Neuronal stem cell (in vitro differentiated cells): Measurements from ENCODE around the gene NRG2.

Experiments
- DNase-seq: peaks from one replicate; pipeline ENCODE4 v3.0.0-alpha.2; 2013; ENCODE audit warnings: low spot score
- H2AFZ ChIP-seq: one replicate; pipeline ENCODE4 v1.6.1; 2013; ENCODE audit warnings: mild to moderate bottlenecking, low read length, inconsistent platforms
- H2AK5ac ChIP-seq: 2 replicates; pipeline ENCODE4 v1.6.1; 2013; ENCODE audit warnings: low read depth, mild to moderate bottlenecking, inconsistent platforms, low read length, moderate library complexity, mixed read lengths
- H2BK120ac ChIP-seq: 2 replicates; pipeline ENCODE4 v1.6.1; 2013; ENCODE audit warnings: low read depth, mild to moderate bottlenecking, inconsistent platforms, low read length, moderate library complexity, mixed read lengths
- H2BK12ac ChIP-seq: one replicate; pipeline ENCODE4 v1.6.1; 2013; ENCODE audit warnings: low read length, inconsistent platforms
- H2BK15ac ChIP-seq: 2 replicates; pipeline ENCODE4 v1.6.1; 2013; ENCODE audit warnings: mild to moderate bottlenecking, low read length, inconsistent platforms, mixed read lengths
- H2BK5ac ChIP-seq: one replicate; pipeline ENCODE4 v1.6.1; 2013; ENCODE audit warnings: inconsistent platforms, mild to moderate bottlenecking, low read length, moderate library complexity
- H3K14ac ChIP-seq: one replicate; pipeline ENCODE4 v1.6.1; 2013; ENCODE audit warnings: low read length, inconsistent platforms
- H3K18ac ChIP-seq: 2 replicates; pipeline ENCODE4 v1.6.1; 2013; ENCODE audit warnings: low read length, inconsistent platforms
- H3K23ac ChIP-seq: 2 replicates; pipeline ENCODE4 v1.6.1; 2013; ENCODE audit warnings: low read depth, mild to moderate bottlenecking, mixed read lengths, low read length, inconsistent platforms; ENCODE audit not compliant: poor library complexity
- H3K27ac ChIP-seq: replicated peaks from 3 replicates; pipeline ENCODE4 v1.5.1; 2013; ENCODE audit warnings: low read length, inconsistent platforms
- H3K27me3 ChIP-seq, 3 experiments: 2 replicates each; pipeline ENCODE4 v1.6.1; 2013; ENCODE audit warnings: low read length in 3 of 3, mild to moderate bottlenecking in 2 of 3, inconsistent platforms in 1 of 3, low read depth in 1 of 3, mixed read lengths in 1 of 3, moderate library complexity in 1 of 3; ENCODE audit not compliant: control insufficient read depth in 3 of 3, insufficient read depth in 3 of 3
- H3K36me3 ChIP-seq, 2 donors: replicated peaks in 1 of 2; 2 replicates each; pipeline ENCODE4 v1.6.1; 2013; ENCODE audit warnings: low read length in 2 of 2; ENCODE audit not compliant: control insufficient read depth in 2 of 2, insufficient read depth in 2 of 2
- H3K4ac ChIP-seq: 2 replicates; pipeline ENCODE4 v1.6.1; 2013; ENCODE audit warnings: inconsistent platforms, mild to moderate bottlenecking, low read length, moderate library complexity
- H3K4me1 ChIP-seq, 2 donors: 1 replicate in 1 of 2; 2 replicates in 1 of 2; pipeline ENCODE4 v1.6.1; 2013; ENCODE audit warnings: low read length in 2 of 2, low read depth in 1 of 2; ENCODE audit not compliant: control insufficient read depth in 2 of 2, insufficient read depth in 1 of 2
- H3K4me2 ChIP-seq: one replicate; pipeline ENCODE4 v1.6.1; 2013; ENCODE audit warnings: mild to moderate bottlenecking, low read length, inconsistent platforms; ENCODE audit not compliant: insufficient read depth, poor library complexity, severe bottlenecking
- H3K4me3 ChIP-seq, 2 donors: 2 replicates each; pipeline ENCODE4 v1.5.1; 2013; ENCODE audit warnings: low read length in 2 of 2, mild to moderate bottlenecking in 2 of 2, inconsistent platforms in 1 of 2, moderate library complexity in 1 of 2
- H3K79me1 ChIP-seq: one replicate; pipeline ENCODE4 v1.6.1; 2013; ENCODE audit warnings: low read depth, mild to moderate bottlenecking, inconsistent platforms, low read length, moderate library complexity
- H3K9ac ChIP-seq: one replicate; pipeline ENCODE4 v1.6.1; 2013; ENCODE audit warnings: mild to moderate bottlenecking, low read depth, low read length, inconsistent platforms; ENCODE audit not compliant: poor library complexity
- H3K9me3 ChIP-seq, 2 donors: replicated peaks in 1 of 2; 2 replicates each; pipeline versions ENCODE3 to v1.6.1; 2013; ENCODE audit warnings: low read length in 2 of 2, mild to moderate bottlenecking in 2 of 2, inconsistent platforms in 1 of 2, low read depth in 1 of 2, mixed read lengths in 1 of 2, moderate library complexity in 1 of 2; ENCODE audit not compliant: control insufficient read depth in 2 of 2, insufficient read depth in 1 of 2
- H4K8ac ChIP-seq: one replicate; pipeline ENCODE4 v1.6.1; 2013; ENCODE audit warnings: low read depth, mild to moderate bottlenecking, inconsistent platforms, low read length, moderate library complexity
- H4K91ac ChIP-seq: one replicate; pipeline ENCODE4 v1.6.1; 2013; ENCODE audit warnings: low read length, low read depth, mild to moderate bottlenecking, inconsistent platforms; ENCODE audit not compliant: poor library complexity
- WGBS, 2 donors: extraction: QIAGEN DNeasy Blood & Tissue Kit; methylation state at CpG; one replicate each; pipeline ENCODE4 v1.1.7; 2013; ENCODE audit warnings: missing lambda C conversion rate in 2 of 2, mixed read lengths in 1 of 2; ENCODE audit not compliant: insufficient read length in 2 of 2, insufficient replicate concordance in 1 of 2; ENCODE audit errors: extremely low coverage in 2 of 2; 5-methylcytosine and 5-hydroxymethylcytosine counted together

NRG2 gene

DNA sequence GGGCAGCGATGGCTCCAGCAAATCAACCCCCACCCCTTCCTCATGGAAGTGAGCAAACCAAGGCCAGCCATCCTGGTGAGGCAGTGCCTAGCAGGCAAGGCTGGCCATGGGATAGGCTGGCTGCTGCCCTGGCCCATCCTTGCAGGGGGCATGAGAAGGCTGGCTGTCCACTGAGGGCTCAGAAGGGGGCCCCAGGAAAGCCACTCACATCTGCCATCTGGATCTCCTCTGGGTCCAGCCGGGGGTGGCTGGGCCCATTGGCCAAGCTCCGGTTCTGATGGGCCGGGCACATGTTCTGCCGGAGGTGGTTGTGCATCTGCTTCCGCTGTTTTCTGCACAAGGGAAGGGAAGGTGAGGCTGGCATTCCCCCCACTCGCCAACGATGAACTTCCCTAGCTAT, 190.4 kb downstream of the NRG2 start:
- no peak overlapping the region for H3K4me3 ChIP-seq
- no peak overlapping the region for H2BK15ac ChIP-seq
- no peak overlapping the region for H2BK120ac ChIP-seq
- no peak overlapping the region for H3K27ac ChIP-seq
- H4K8ac ChIP-seq: no peak overlapping the region
- H2AK5ac ChIP-seq: no peak overlapping the region
- no CpG with 5 or more reads among the region's 8 CpGs for WGBS, 2 donors
- H2BK5ac ChIP-seq: no peak overlapping the region
- no peaks in the 10 kb centered on the region for H3K79me1 ChIP-seq
- H3K18ac ChIP-seq: peak overlapping the region; percentile 36
- no peaks in the 10 kb centered on the region for H3K36me3 ChIP-seq
- H3K4ac ChIP-seq: no peak overlapping the region
- no peak overlapping the region for H3K9ac ChIP-seq
- H3K27me3 ChIP-seq: peaks cover 2 to 92% (median 34%) of the 10 kb centered on the region in 3 experiments
- H3K9me3 ChIP-seq: no peaks in the 10 kb centered on the region
- no peak overlapping the region for H3K14ac ChIP-seq
- no peak overlapping the region for H3K4me2 ChIP-seq
- peak overlapping the region; percentile 10 for H3K23ac ChIP-seq
- no peak overlapping the region for H2BK12ac ChIP-seq
- H2AFZ ChIP-seq: no peak overlapping the region
- H3K4me1 ChIP-seq: no peaks in the 10 kb centered on the region
- no peak for DNase-seq
- no peak overlapping the region for H4K91ac ChIP-seq

DNA sequence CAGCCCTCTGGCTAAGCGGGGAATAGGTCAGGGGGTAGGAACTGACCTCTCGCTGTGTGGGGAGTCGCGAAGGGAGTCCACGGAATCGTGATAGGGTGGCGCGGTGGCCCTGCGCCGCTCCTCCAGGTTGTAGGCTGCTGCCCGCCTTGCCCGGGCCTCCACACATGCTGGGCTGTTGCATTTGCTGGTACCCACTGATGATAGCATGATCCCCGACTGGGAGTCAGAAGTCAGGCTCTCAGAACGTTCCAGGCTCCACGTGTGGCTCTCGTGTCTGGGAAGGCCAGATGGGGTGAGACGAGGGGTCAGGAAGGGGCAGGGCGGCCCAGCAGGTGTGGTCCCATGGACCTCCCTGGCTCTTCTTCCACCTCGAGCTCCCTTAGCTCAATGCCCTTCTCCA, 191.5 kb downstream of the NRG2 start:
- no peak overlapping the region for H4K91ac ChIP-seq
- no peak overlapping the region for H3K4ac ChIP-seq
- H3K23ac ChIP-seq: no peak overlapping the region
- H2BK5ac ChIP-seq: no peak overlapping the region
- H4K8ac ChIP-seq: no peak overlapping the region
- no peaks in the 10 kb centered on the region for H3K79me1 ChIP-seq
- no peaks in the 10 kb centered on the region for H3K36me3 ChIP-seq
- WGBS, 2 donors: no CpG with 5 or more reads among the region's 19 CpGs
- no peak overlapping the region for H3K27ac ChIP-seq
- H2BK120ac ChIP-seq: no peak overlapping the region
- no peak overlapping the region for H2BK15ac ChIP-seq
- no peak overlapping the region for H3K4me2 ChIP-seq
- no peak overlapping the region for H3K18ac ChIP-seq
- H3K9me3 ChIP-seq: no peaks in the 10 kb centered on the region
- no peaks in the 10 kb centered on the region for H3K4me1 ChIP-seq
- no peak overlapping the region for H2AK5ac ChIP-seq
- no peak overlapping the region for H2BK12ac ChIP-seq
- DNase-seq: no peak
- peak overlapping the region in 1 of 2 donors; percentile 55 for H3K4me3 ChIP-seq
- H3K9ac ChIP-seq: no peak overlapping the region
- H3K27me3 ChIP-seq: peaks cover 5 to 91% (median 43%) of the 10 kb centered on the region in 3 experiments
- no peak overlapping the region for H2AFZ ChIP-seq
- H3K14ac ChIP-seq: no peak overlapping the region

DNA sequence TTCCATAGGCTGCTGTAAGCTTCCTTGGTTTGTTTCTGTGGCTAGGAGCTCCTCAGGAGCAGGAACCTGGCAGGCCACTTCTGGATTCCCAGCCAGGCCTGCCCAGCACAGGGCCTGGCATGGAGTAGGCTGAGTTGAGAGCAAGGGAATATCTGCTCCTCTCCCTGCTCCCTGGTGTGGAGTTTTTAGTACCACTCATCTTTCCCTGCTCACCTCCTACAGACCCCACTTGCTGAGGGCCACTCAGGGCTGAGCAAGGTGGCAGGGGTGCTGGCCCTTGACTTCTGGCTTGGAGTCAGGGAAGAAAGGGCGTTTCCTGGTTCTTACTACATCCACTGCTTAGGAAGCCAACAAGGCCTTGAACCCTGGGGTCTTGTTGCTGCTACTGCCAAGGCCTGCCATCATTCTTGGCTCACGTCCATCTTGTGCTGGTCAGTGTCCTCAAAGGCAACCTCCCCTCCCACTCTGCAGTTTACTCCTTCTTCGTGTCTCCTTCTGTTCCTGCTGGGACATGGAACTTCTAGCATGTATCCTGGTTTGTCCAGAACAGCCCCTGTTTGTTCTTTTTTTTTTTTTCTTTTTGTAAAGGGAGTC, 192.6 kb downstream of the NRG2 start:
- Histone ChIP-seq H2BK120ac (no peak overlapping the region), H2BK12ac (no peak overlapping the region), H4K91ac (no peak overlapping the region), H3K9me3 (no peaks in the 10 kb centered on the region), H3K4me1 (no peaks in the 10 kb centered on the region), H4K8ac (no peak overlapping the region), H2AFZ (no peak overlapping the region), H3K4me2 (no peak overlapping the region), H2BK15ac (no peak overlapping the region), H3K36me3 (no peaks in the 10 kb centered on the region), H3K79me1 (no peaks in the 10 kb centered on the region), H3K4ac (no peak overlapping the region), H3K4me3 (no peak overlapping the region), H3K9ac (no peak overlapping the region), H2BK5ac (no peak overlapping the region), H3K27me3 (peaks cover 5 to 92% (median 54%) of the 10 kb centered on the region in 3 experiments), H3K14ac (no peak overlapping the region), H3K23ac (no peak overlapping the region), H3K18ac (no peak overlapping the region), H2AK5ac (no peak overlapping the region), H3K27ac (no peak overlapping the region)
- no peak for DNase-seq
- no CpG with 5 or more reads among the region's 3 CpGs for WGBS, 2 donors

DNA sequence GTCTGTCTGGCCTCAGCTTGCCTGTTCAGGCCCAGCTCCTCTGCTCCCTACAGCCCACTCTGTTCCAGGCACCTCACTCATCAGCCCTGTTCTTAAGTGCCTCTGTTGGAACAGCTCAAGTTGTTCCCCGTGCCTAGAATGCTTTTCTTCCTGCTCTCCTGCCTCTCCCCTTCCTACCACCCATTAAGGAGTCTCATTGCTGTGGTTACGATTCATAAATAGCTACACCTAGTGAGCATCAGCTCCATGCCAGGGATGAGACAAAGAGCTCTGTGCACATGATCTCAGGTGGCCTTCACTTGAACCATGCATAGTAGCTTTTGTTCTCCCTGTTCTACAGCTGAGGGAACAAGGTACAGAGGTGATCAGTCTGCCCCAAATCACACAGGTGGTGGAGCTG, 193.2 kb downstream of the NRG2 start:
- H3K27ac ChIP-seq: no peak overlapping the region
- no peak overlapping the region for H4K91ac ChIP-seq
- H2AK5ac ChIP-seq: no peak overlapping the region
- no peak overlapping the region for H3K4ac ChIP-seq
- no CpG with 5 or more reads among the region's 2 CpGs for WGBS, 2 donors
- H3K14ac ChIP-seq: no peak overlapping the region
- H3K23ac ChIP-seq: no peak overlapping the region
- H4K8ac ChIP-seq: no peak overlapping the region
- peaks cover 5 to 93% (median 58%) of the 10 kb centered on the region in 3 experiments for H3K27me3 ChIP-seq
- H2BK12ac ChIP-seq: no peak overlapping the region
- H3K9me3 ChIP-seq: no peaks in the 10 kb centered on the region
- H3K36me3 ChIP-seq: no peaks in the 10 kb centered on the region
- no peak overlapping the region for H2BK5ac ChIP-seq
- H3K18ac ChIP-seq: no peak overlapping the region
- H2AFZ ChIP-seq: no peak overlapping the region
- H3K9ac ChIP-seq: no peak overlapping the region
- no peak overlapping the region for H3K4me2 ChIP-seq
- H3K79me1 ChIP-seq: no peaks in the 10 kb centered on the region
- no peak overlapping the region for H2BK15ac ChIP-seq
- H3K4me1 ChIP-seq: no peaks in the 10 kb centered on the region
- no peak overlapping the region for H2BK120ac ChIP-seq
- H3K4me3 ChIP-seq: no peak overlapping the region
- DNase-seq: no peak
